RWPE2 (cell line): Measurements from ENCODE around the gene BCL2L11.

Experiments
- ATAC-seq: fragments of 200-7000 bp; cut with Tn5 transposase; 3 replicates; pipeline ENCODE4 v1.9.1; 2021; ENCODE audit warnings: low read depth
- DNase-seq: peaks from one replicate; pipeline ENCODE4 v3.0.0-alpha.2; 2020; ENCODE audit warnings: low spot score
- H3K27ac ChIP-seq: fragments of 450-650 bp; 2 replicates; pipeline ENCODE4 v1.5.1; 2017; ENCODE audit warnings: mild to moderate bottlenecking; ENCODE audit not compliant: poor library complexity, severe bottlenecking
- H3K27me3 ChIP-seq: fragments of 250-450 bp; sonication (Bioruptor Pico); 2 replicates; pipeline ENCODE4 v1.5.1; 2021; ENCODE audit warnings: mild to moderate bottlenecking, moderate library complexity; ENCODE audit not compliant: insufficient read depth, poor library complexity, severe bottlenecking
- H3K36me3 ChIP-seq: fragments of 250-450 bp; sonication (Bioruptor Pico); 2 replicates; pipeline ENCODE4 v1.5.1; 2020; ENCODE audit warnings: low read depth, mild to moderate bottlenecking, moderate library complexity
- H3K4me1 ChIP-seq: fragments of 250-450 bp; sonication (Bioruptor Pico); 2 replicates; pipeline ENCODE4 v1.5.1; 2021; ENCODE audit warnings: mild to moderate bottlenecking, moderate library complexity; ENCODE audit not compliant: insufficient read depth, poor library complexity, severe bottlenecking
- H3K4me3 ChIP-seq: fragments of 250-450 bp; sonication (Bioruptor Pico); 2 replicates; pipeline ENCODE4 v1.5.1; 2021; ENCODE audit warnings: mild to moderate bottlenecking, moderate library complexity; ENCODE audit not compliant: severe bottlenecking
- H3K9me3 ChIP-seq: fragments of 250-450 bp; sonication (Bioruptor Pico); 2 replicates; pipeline ENCODE4 v1.5.1; 2021; ENCODE audit warnings: mild to moderate bottlenecking, moderate library complexity; ENCODE audit not compliant: severe bottlenecking
- CTCF ChIP-seq: fragments of 450-650 bp; IDR thresholded peaks from one replicate; pipeline ENCODE4 v1.5.1; 2017; ENCODE audit warnings: mild to moderate bottlenecking, moderate library complexity; ENCODE audit not compliant: poor library complexity, severe bottlenecking

Gene BCL2L11

GRCh38 chr2:111166115-111166514 lies 45.4 kb downstream of the BCL2L11 start:
- TF ChIP-seq CTCF, result no peak
- H3K4me3 ChIP-seq, result no peak overlapping the region
- H3K4me1 ChIP-seq, result peaks cover 9% of the 10 kb centered on the region
- ATAC-seq (no peak), DNase-seq (no peak)
- H3K27ac ChIP-seq, result no peak overlapping the region
- H3K9me3 ChIP-seq, result no peaks in the 10 kb centered on the region
- H3K36me3 ChIP-seq, result peaks cover 7% of the 10 kb centered on the region
- no peaks in the 10 kb centered on the region for H3K27me3 ChIP-seq

- Histone ChIP-seq H3K4me3 (no peak overlapping the region), H3K4me1 (peaks cover 12% of the 10 kb centered on the region), H3K27me3 (no peaks in the 10 kb centered on the region), H3K27ac (no peak overlapping the region), H3K9me3 (no peaks in the 10 kb centered on the region), H3K36me3 (peaks cover 7% of the 10 kb centered on the region)
- no peak for DNase-seq
- TF ChIP-seq CTCF, result no peak
- ATAC-seq, result no peak
These were observed 46.6 kb downstream of the BCL2L11 start for GRCh38 chr2:111167076-111167862.

GRCh38 chr2:111167863-111168162 lies 47.1 kb downstream of the BCL2L11 start:
- peaks cover 7% of the 10 kb centered on the region for H3K36me3 ChIP-seq
- H3K9me3 ChIP-seq, result no peaks in the 10 kb centered on the region
- no peak for DNase-seq
- no peak overlapping the region for H3K4me3 ChIP-seq
- H3K27ac ChIP-seq, result no peak overlapping the region
- TF ChIP-seq CTCF, result no peak
- H3K4me1 ChIP-seq, result peaks cover 12% of the 10 kb centered on the region
- H3K27me3 ChIP-seq, result no peaks in the 10 kb centered on the region
- ATAC-seq, result no peak

- no peak overlapping the region for H3K4me3 ChIP-seq
- no peak for TF ChIP-seq CTCF
- no peak for DNase-seq
- no peak overlapping the region for H3K27ac ChIP-seq
- H3K36me3 ChIP-seq, result peaks cover 7% of the 10 kb centered on the region
- peak; percentile 97 for ATAC-seq
- no peaks in the 10 kb centered on the region for H3K9me3 ChIP-seq
- no peaks in the 10 kb centered on the region for H3K27me3 ChIP-seq
- peaks cover 12% of the 10 kb centered on the region for H3K4me1 ChIP-seq
These were observed 48.0 kb downstream of the BCL2L11 start for GRCh38 chr2:111168528-111169239.

- TF ChIP-seq CTCF, result no peak
- DNase-seq (no peak), ATAC-seq (no peak)
- H3K9me3 ChIP-seq, result no peaks in the 10 kb centered on the region
- H3K4me3 ChIP-seq, result no peak overlapping the region
- no peak overlapping the region for H3K27ac ChIP-seq
- peaks cover 7% of the 10 kb centered on the region for H3K36me3 ChIP-seq
- H3K4me1 ChIP-seq, result peaks cover 12% of the 10 kb centered on the region
- no peaks in the 10 kb centered on the region for H3K27me3 ChIP-seq
These were observed 48.6 kb downstream of the BCL2L11 start for GRCh38 chr2:111169268-111169667.
